SK-MEL-5 (cell line): Measurements from ENCODE around the gene NBPF9. TPM values are rescaled to one million over a fixed set of nuclear protein-coding genes. Genes with fewer than 3 reads are reported as not detected.
"Not testable (repeated sequence)": the region's sequence is repeated elsewhere in the genome, so short reads cannot be mapped to it uniquely, and the experiment has no call there.

Experiments used
- DNase-seq: peaks from one replicate; pipeline ENCODE4 v3.0.0-alpha.2; 2016; ENCODE audit warnings: low read depth, low spot score
- in situ Hi-C: cut with HindIII; loops from 2 replicates; pipeline ENCODE4 v1.10.0; 2016; ENCODE audit warnings: low sequenced_read_pairs, high pct_unique_total_duplicates, low pct_unique_long_range_greater_than_20kb
- total RNA-seq: library from RNA; depleted of rRNA; stranded (reverse); fragments of >200 nt; shearing (Covaris generic); gene quantifications from 2 replicates; pipeline ENCODE4 v1.2.3, GENCODE V29; 2014

NBPF9 gene
- total RNA-seq, 1 experiment from 2014 or later = 20.2 TPM

DNA sequence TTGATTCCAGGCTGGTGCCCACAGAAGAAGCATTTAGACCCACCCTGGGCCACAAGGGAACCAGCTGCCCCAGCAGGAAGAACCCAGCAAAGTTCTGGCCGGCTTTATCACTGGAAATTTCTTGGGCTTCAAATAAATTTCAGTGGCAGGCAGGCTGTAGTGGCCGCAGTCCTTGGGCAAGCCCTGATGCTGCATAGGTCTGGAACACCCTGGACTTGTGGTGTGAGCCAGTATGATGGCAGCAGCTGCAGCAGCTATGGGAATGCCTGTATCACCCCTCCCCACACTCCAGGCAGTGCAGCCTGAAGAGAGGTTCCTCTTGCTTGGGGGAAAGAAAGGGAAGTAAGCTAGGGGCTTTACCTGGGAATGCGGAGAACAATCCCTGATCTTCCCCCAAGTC lies 69.4 kb downstream of the NBPF9 start:
- DNase-seq, in situ Hi-C loops: not testable (repeated sequence)

DNA sequence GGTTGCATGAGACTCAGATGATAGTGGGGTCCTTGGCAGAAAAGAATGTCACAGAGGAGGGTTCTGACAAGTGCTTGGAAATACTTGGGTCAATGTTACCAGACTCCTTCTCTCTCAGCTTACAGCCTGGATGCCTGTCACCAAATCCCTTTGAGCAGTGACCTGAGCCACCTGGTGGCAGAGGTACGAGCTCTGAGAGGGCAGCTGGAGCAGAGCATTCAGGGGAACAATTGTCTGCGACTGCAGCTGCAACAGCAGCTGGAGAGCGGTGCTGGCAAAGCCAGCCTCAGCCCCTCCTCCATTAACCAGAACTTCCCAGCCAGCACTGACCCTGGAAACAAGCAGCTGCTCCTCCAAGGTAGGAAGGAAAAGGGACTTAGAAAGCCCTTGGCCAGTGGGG lies 79.0 kb downstream of the NBPF9 start:
- in situ Hi-C loops = not testable (repeated sequence)

DNA sequence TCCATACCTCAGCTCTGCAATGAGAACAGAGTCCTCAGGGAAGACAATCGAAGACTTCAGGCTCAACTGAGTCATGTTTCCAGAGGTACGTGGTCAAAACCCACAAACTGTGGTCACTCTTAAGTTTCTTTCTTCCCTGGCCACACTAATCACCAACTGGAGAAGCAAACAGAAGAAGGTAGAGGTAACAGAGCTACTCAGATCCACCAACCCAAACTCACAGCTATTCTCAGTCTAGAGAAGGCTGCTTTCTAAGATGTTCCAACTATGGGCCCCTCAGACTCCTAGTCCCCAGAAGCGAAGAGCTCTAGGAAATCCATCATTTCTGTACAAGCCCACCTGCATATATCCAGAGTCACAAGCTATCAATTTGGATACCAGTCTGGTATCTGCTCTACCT lies 84.8 kb downstream of the NBPF9 start:
- DNase-seq, in situ Hi-C loops: not testable (repeated sequence)

More for the DNA sequence above, 79.0 kb downstream of the NBPF9 start:
- not testable (repeated sequence) for DNase-seq

DNA sequence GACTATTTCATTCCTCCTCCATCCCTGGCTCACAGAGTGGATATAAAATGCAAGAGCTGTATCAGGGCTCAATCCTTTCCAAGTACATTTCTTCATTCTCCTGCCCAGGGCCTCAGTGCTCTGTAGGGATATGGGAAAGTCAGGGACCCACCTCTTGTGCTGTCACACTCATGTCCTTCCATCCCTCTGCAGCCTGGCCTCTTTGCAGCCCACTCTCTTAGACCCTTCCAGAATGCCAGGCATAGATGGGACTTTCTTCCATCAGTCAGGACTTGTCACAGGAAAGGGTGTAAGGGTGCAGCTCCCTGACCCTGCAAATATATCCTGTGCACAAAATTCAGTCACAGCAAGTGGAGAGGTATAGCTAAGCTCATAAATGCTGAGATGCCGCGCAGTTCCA lies 86.7 kb downstream of the NBPF9 start:
- in situ Hi-C loops, DNase-seq: not testable (repeated sequence)

DNA sequence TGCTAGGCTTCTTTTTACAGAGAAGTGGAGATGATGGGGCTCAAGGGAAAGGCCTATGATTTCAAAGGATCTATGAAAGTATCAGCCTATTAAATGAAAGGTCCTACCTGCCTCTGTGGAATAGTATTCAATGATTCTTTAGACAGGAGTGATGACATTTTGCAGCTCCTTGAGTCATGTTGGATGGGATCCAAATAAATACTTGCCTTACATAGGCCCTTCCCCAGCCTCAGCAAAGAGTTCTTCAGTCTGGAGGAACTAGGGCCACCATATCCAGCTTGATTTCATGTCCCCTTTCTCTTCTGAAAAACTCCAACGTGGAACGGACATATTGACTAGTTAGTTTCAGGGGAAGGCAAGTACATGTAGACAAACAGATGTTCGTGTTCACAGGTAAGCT lies 87.8 kb downstream of the NBPF9 start:
- in situ Hi-C loops = not testable (repeated sequence)

DNA sequence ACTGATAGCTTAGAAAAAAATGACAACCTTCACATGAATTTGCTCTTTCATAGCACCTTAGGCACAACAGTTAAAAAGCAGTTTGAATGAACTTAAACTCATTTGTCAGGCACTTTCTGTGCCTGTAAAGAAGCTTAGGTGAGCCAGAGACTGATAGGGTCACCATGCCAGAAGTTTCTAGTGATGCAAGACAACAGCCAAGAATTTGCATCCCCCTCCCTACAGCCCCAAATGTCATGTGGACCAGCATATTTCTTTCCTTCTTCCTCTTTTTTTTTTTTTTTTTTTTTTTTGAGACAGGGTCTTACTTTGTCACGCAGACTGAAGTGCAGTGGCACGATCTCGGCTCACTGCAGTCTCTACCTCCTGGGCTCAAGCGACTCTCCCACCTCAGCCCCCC lies 89.8 kb downstream of the NBPF9 start:
- DNase-seq, in situ Hi-C loops: not testable (repeated sequence)

More for the DNA sequence above, 87.8 kb downstream of the NBPF9 start:
- DNase-seq = not testable (repeated sequence)

DNA sequence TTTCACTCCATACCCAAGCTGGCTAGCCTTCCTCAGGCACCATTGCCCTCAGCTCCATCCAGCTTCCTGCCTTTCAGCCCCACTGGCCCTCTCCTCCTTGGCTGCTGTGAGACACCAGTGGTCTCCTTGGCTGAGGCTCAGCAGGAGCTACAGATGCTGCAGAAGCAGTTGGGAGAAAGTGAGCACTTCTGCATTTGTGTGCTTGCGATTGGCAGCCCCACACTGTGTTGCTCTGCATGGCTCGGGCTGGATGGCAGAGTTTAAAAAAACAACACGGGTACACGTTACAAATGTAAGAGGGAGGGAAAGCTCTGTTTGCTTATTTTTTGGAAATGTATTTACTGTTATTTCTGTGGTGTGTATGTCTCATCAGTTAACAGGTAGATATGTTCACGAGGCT lies 90.8 kb downstream of the NBPF9 start:
- DNase-seq, in situ Hi-C loops: not testable (repeated sequence)

DNA sequence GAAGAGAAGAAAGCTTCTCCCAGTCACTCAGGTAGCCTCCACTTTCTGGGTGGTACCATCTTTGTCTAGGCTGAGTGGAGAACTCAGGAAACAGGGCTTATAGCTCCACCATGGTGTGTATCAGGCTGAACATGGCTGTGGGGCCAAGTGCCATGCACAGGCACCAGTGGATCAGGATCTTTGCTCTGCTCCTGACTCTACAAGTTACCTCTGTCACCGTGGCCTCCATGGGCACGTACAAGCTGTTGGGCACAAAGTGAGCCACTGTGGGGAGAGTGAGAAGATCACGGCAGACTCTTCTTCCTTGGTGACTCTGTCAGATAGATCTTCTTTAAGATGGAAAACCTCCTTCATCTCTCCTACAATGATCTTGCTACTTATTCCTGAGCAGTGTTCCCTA lies 93.6 kb downstream of the NBPF9 start:
- DNase-seq, in situ Hi-C loops: not testable (repeated sequence)

DNA sequence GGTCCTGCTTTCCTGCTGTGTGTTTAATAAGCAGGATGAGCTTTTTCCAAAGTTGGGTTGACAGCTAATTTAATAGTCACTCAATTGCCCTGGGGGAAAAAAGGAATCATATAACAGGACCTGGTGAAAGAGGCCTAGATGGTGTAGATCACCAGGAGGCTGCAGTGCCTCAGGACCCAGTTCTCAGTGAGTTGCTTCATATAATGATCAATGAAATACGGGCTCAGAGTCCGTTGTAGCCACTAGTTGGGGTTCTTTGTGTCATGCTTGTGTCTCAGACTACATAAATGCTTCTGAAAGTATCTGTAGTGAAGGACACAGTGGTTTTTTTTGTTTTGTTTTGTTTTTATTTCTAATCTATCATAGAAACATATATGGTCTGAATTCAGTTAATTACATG lies 94.6 kb downstream of the NBPF9 start:
- in situ Hi-C loops, DNase-seq: not testable (repeated sequence)

DNA sequence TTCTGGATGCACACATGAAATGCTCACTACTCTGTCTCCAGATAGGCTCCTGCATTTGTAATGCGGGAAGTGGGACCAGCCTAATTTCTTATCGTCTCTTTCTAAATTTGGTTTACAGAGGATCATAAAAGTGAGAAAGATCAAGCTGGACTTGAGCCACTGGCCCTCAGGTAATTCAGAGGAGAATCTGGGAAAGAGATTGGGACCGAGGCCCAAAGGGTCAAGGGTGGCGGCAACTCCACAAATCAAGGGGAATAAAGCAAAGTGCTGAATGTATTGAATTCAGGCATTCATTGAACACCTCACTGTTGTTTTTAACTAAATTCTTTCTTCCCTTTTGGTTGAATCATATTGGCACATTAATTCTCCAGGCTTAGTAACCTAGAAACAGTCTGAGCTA lies 95.0 kb downstream of the NBPF9 start:
- DNase-seq, in situ Hi-C loops: not testable (repeated sequence)
